GOT3 (cell line): ENCODE data around the gene TMEM151B.
"Not testable (repeated sequence)": the region's sequence is repeated elsewhere in the genome, so short reads cannot be mapped to it uniquely, and the experiment has no call there.

Experiments
- DNase-seq: peaks from one replicate; lab custom pipeline; 2025; ENCODE audit warnings: mixed read lengths; lab: John Stamatoyannopoulos, UW

The TMEM151B gene

GRCh38 chr6:44269921-44270525 lies at the start of gene TMEM151B:
Gene TMEM151B, plus strand, starts transcription at chr6:44270450. Its CDS starts 293 bp downstream, at chr6:44270743.
- no peak for DNase-seq

- DNase-seq: no peak
These were observed 49.3 kb upstream of the TMEM151B start for GRCh38 chr6:44220913-44221290.

GRCh38 chr6:44221291-44221960 lies 48.8 kb upstream of the TMEM151B start:
- DNase-seq: peak; percentile 36

GRCh38 chr6:44221961-44222335 lies 48.3 kb upstream of the TMEM151B start:
- no peak for DNase-seq

GRCh38 chr6:44222486-44223318 lies 47.5 kb upstream of the TMEM151B start:
- no peak for DNase-seq

- DNase-seq: no peak
These were observed 46.8 kb upstream of the TMEM151B start, which contains the start of gene SLC29A1 for GRCh38 chr6:44223319-44224028. Gene SLC29A1, plus strand, starts transcription at chr6:44223595. Its CDS starts 3,719 bp downstream, at chr6:44227314.

- DNase-seq: no peak
These were observed 46.0 kb upstream of the TMEM151B start for GRCh38 chr6:44224029-44224964.

- DNase-seq: no peak
These were observed 45.3 kb upstream of the TMEM151B start for GRCh38 chr6:44224965-44225305.

- no peak for DNase-seq
These were observed 44.5 kb upstream of the TMEM151B start for GRCh38 chr6:44225579-44226325.

GRCh38 chr6:44226368-44227147 lies 43.7 kb upstream of the TMEM151B start:
- DNase-seq: no peak

- DNase-seq: no peak
These were observed 43.0 kb upstream of the TMEM151B start for GRCh38 chr6:44227148-44227793.

GRCh38 chr6:44228031-44228430 lies 42.2 kb upstream of the TMEM151B start:
- DNase-seq: no peak

GRCh38 chr6:44228433-44228832 lies 41.8 kb upstream of the TMEM151B start:
- DNase-seq: no peak

GRCh38 chr6:44228836-44229235 lies 41.4 kb upstream of the TMEM151B start:
- DNase-seq: no peak

GRCh38 chr6:44229376-44230033 lies 40.7 kb upstream of the TMEM151B start:
- DNase-seq: no peak

- DNase-seq: no peak
These were observed 40.1 kb upstream of the TMEM151B start for GRCh38 chr6:44230034-44230675.

GRCh38 chr6:44231426-44231825 lies 38.8 kb upstream of the TMEM151B start:
- not testable (repeated sequence) for DNase-seq
